Activated CD4-positive, alpha-beta T cell treated with anti-CD3 and anti-CD28 coated beads, Interleukin-2, amount 10 ng/mL, durations not matched to agents 24 days and 14 days (primary cell): ENCODE results near the gene PARP11. TPM values are rescaled to one million over a fixed set of nuclear protein-coding genes. Genes with fewer than 3 reads are reported as not detected.
A peak's percentile ranks its signal among the peaks of the same experiment; 100 is the strongest.

Source experiments
- DNase-seq: peaks from one replicate; pipeline ENCODE4 v3.0.0; 2022
- H3K27ac Mint-ChIP-seq: one replicate; pipeline ENCODE4 v1.8.0; 2022; ENCODE audit warnings: mild to moderate bottlenecking, mixed read lengths
- H3K27me3 Mint-ChIP-seq: one replicate; pipeline ENCODE4 v1.8.0; 2022; ENCODE audit warnings: mixed read lengths
- H3K36me3 Mint-ChIP-seq: one replicate; pipeline ENCODE4 v1.8.0; 2022; ENCODE audit warnings: low read depth, mild to moderate bottlenecking, mixed read lengths
- H3K4me1 Mint-ChIP-seq: one replicate; pipeline ENCODE4 v1.8.0; 2021; ENCODE audit warnings: mixed read lengths
- H3K4me3 Mint-ChIP-seq: one replicate; pipeline ENCODE4 v1.8.0; 2022; ENCODE audit warnings: mild to moderate bottlenecking, moderate library complexity, mixed read lengths
- H3K9me3 Mint-ChIP-seq: one replicate; pipeline ENCODE4 v1.8.0; 2021; ENCODE audit warnings: mixed read lengths
- intact Hi-C: fragments of 100-400 bp; cut with micrococcal nuclease; formaldehyde crosslinking; loops from one replicate; pipeline ENCODE4 v1.15.1; 2023
- total RNA-seq: library from RNA; stranded (reverse); gene quantifications from 2 replicates; pipeline ENCODE4 v1.2.3, GENCODE V29; 2022

The PARP11 gene
- total RNA-seq, 1 donor from 2014 or later, result 11.4 TPM

DNA sequence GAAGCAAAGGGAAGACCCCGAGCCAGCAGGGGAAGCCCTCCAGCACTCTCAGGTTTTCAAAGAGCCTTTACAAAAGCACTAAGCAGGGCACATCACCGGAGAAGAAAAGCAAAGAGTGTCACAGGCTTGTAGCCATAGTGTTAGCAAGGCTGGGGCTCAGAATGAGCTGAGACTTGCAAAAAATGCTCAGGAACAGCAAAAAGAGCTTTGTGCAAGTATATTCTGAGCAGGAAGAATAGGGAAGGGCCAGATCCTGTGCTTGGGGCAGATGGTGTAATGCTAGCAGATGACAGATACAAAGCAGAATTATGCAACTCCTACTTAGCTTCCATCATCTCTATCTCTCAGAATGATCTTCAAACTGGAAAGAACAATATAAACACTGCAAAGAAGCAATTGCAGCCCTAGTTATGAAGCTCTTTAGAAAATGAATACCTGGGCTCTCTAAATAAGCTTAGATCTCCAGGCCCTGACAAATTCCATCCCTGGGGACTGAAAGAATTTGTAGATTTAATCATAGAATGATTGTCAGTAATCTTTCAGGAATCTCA lies 23.7 kb upstream of the PARP11 start:
- H3K4me1 Mint-ChIP-seq, result peaks cover 24% of the 10 kb centered on the region
- DNase-seq, result peak; percentile 64
- no peaks in the 10 kb centered on the region for H3K27me3 Mint-ChIP-seq
- peak overlapping the region; percentile 68 for H3K4me3 Mint-ChIP-seq
- no peaks in the 10 kb centered on the region for H3K36me3 Mint-ChIP-seq
- peaks cover 9% of the 10 kb centered on the region for H3K9me3 Mint-ChIP-seq
- intact Hi-C loops, result loop anchor here (2.0 to 5.0 kb wide), 2 partner anchors 24 to 75 kb away; partner anchors contain the start of gene PARP11
- peak overlapping the region; percentile 90 for H3K27ac Mint-ChIP-seq

DNA sequence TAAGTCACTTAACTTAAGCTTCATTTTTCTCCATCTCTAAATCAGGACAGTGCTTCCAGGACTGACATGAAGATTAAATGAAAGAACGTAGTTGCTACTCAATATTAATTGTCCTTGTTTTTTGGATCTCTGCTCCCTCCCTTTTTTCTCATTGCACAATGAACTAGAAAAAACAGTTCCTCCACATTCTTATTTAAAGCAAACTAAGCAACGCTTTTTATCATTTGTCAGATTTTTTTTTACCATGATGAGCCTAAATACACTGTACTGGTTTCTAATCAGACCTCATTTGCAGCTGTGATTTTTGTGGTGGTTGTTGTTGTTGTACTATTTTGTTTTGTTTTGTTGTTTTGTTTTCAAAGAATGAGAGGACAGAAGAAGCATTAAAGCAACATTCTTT lies 23.2 kb upstream of the PARP11 start:
- peaks cover 24% of the 10 kb centered on the region for H3K4me1 Mint-ChIP-seq
- H3K36me3 Mint-ChIP-seq, result no peaks in the 10 kb centered on the region
- H3K27ac Mint-ChIP-seq, result no peak overlapping the region
- no peak overlapping the region for H3K4me3 Mint-ChIP-seq
- H3K27me3 Mint-ChIP-seq, result no peaks in the 10 kb centered on the region
- H3K9me3 Mint-ChIP-seq, result peaks cover 9% of the 10 kb centered on the region
- intact Hi-C loops, result loop anchor here (2.0 to 5.0 kb wide), 2 partner anchors 24 to 76 kb away; partner anchors contain the start of gene PARP11
- DNase-seq, result no peak

DNA sequence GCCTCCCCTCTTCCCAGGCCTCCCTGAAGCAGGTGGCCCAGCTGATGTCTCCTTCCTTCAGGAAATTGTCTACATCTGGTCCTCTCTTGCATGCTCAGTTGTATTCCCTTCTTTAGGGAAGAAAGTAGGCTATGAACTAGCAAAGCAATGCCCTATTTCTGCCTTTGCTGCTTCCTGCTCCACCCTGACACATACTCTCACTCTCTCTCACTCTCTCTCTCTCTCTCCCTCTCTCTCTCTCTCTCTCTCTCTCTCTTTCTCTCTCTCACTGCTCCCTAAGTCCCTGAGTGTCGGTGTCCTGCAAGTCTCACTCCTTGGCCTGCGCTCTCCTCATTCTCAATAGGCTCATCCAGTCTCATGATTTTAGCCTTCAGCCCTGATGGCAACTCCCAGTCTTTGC lies 19.4 kb upstream of the PARP11 start:
- Mint-ChIP-seq H3K4me3 (no peak overlapping the region), H3K36me3 (no peaks in the 10 kb centered on the region)

DNA sequence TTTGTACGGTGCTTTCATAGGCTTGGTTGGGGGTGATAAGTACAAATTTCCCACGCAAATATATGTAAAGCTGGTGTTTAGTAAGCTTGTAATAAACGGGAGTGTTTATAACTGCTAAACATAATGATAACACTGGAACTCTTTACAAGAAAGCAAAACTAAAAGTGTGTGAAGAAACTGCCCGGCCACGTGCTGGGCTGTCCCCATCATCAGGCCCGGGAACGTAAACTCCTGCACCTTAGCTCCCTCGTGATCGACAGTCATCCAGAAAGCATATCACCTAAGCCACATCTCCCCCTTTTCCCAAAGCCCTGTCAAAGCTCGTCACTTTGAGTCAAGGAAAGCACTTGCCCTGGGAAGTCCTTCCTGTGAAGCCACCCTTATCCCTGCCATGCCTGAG lies 18.0 kb upstream of the PARP11 start:
- Mint-ChIP-seq H3K36me3 (no peaks in the 10 kb centered on the region), H3K27me3 (peaks cover 3% of the 10 kb centered on the region), H3K4me3 (no peak overlapping the region), H3K27ac (no peak overlapping the region), H3K4me1 (peaks cover 7% of the 10 kb centered on the region), H3K9me3 (no peaks in the 10 kb centered on the region)
- no peak for DNase-seq
- intact Hi-C loops, result no loop called here

More for the DNA sequence above, 19.4 kb upstream of the PARP11 start:
- H3K27ac Mint-ChIP-seq, result no peak overlapping the region
- DNase-seq, result no peak
- peaks cover 3% of the 10 kb centered on the region for H3K27me3 Mint-ChIP-seq
- H3K9me3 Mint-ChIP-seq, result peaks cover 3% of the 10 kb centered on the region
- H3K4me1 Mint-ChIP-seq, result peaks cover 20% of the 10 kb centered on the region
- intact Hi-C loops, result no loop called here

DNA sequence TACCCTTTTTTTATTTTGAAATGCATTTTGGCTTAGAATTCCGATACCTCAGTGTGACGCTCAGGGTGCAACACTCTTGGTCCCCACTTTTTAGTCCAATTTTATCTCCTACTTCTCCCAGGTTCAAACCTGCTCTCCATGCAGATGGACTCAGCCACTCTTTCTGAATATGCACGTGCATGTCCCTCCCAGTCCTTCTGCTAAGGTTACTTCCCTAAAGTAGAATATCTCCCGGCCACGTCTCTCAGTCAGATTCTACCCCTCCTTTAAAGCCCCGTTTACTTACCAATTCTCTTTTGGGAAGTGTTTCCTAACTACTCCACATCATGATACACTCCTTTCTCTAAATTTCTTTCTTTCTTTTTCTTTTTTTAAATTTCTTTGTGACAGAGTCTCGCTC lies 15.5 kb upstream of the PARP11 start:
- H3K36me3 Mint-ChIP-seq, result no peaks in the 10 kb centered on the region
- H3K27ac Mint-ChIP-seq, result no peak overlapping the region
- H3K27me3 Mint-ChIP-seq, result peaks cover 5% of the 10 kb centered on the region
- intact Hi-C loops, result loop anchor here (5.0 kb wide), 2 partner anchors 149 to 639 kb away; no protein-coding TSS in a partner anchor
- H3K4me1 Mint-ChIP-seq, result peaks cover 13% of the 10 kb centered on the region
- no peak overlapping the region for H3K4me3 Mint-ChIP-seq
- no peak for DNase-seq
- no peaks in the 10 kb centered on the region for H3K9me3 Mint-ChIP-seq

- Mint-ChIP-seq H3K4me3 (peak overlapping the region; percentile 34), H3K27ac (no peak overlapping the region), H3K27me3 (peaks cover 11% of the 10 kb centered on the region), H3K4me1 (peaks cover 12% of the 10 kb centered on the region), H3K36me3 (no peaks in the 10 kb centered on the region), H3K9me3 (no peaks in the 10 kb centered on the region)
- intact Hi-C loops, result loop anchor here (1.0 to 5.0 kb wide), 6 partner anchors 77 to 642 kb away; no protein-coding TSS in a partner anchor
- peak; percentile 86 for DNase-seq
These were observed 12.3 kb upstream of the PARP11 start for GRCh38 chr12:3885277-3886094.

GRCh38 chr12:3884671-3885070 lies 11.5 kb upstream of the PARP11 start:
- intact Hi-C loops, result loop anchor here (1.0 to 5.0 kb wide), 6 partner anchors 78 to 643 kb away; no protein-coding TSS in a partner anchor
- peaks cover 16% of the 10 kb centered on the region for H3K4me1 Mint-ChIP-seq
- no peak overlapping the region for H3K4me3 Mint-ChIP-seq
- H3K27me3 Mint-ChIP-seq, result peaks cover 11% of the 10 kb centered on the region
- DNase-seq, result peak; percentile 51
- H3K27ac Mint-ChIP-seq, result no peak overlapping the region
- H3K9me3 Mint-ChIP-seq, result no peaks in the 10 kb centered on the region
- H3K36me3 Mint-ChIP-seq, result no peaks in the 10 kb centered on the region

GRCh38 chr12:3882896-3883564 lies 9.8 kb upstream of the PARP11 start:
- Mint-ChIP-seq H3K4me3 (no peak overlapping the region), H3K36me3 (no peaks in the 10 kb centered on the region), H3K4me1 (peaks cover 25% of the 10 kb centered on the region), H3K27me3 (peaks cover 8% of the 10 kb centered on the region), H3K9me3 (no peaks in the 10 kb centered on the region), H3K27ac (no peak overlapping the region)
- intact Hi-C loops, result no loop called here
- DNase-seq, result peak; percentile 74

- H3K36me3 Mint-ChIP-seq, result no peaks in the 10 kb centered on the region
- H3K9me3 Mint-ChIP-seq, result peaks cover 6% of the 10 kb centered on the region
- no peak overlapping the region for H3K4me3 Mint-ChIP-seq
- no peak for DNase-seq
- peaks cover 25% of the 10 kb centered on the region for H3K4me1 Mint-ChIP-seq
- no peak overlapping the region for H3K27ac Mint-ChIP-seq
- intact Hi-C loops, result no loop called here
- H3K27me3 Mint-ChIP-seq, result peaks cover 8% of the 10 kb centered on the region
These were observed 9.2 kb upstream of the PARP11 start for GRCh38 chr12:3882406-3882805.

- Mint-ChIP-seq H3K4me1 (peaks cover 25% of the 10 kb centered on the region), H3K9me3 (peaks cover 7% of the 10 kb centered on the region), H3K36me3 (no peaks in the 10 kb centered on the region), H3K4me3 (no peak overlapping the region), H3K27me3 (peaks cover 8% of the 10 kb centered on the region), H3K27ac (no peak overlapping the region)
- DNase-seq, result peak; percentile 40
- intact Hi-C loops, result no loop called here
These were observed 8.2 kb upstream of the PARP11 start for GRCh38 chr12:3881281-3881950.

DNA sequence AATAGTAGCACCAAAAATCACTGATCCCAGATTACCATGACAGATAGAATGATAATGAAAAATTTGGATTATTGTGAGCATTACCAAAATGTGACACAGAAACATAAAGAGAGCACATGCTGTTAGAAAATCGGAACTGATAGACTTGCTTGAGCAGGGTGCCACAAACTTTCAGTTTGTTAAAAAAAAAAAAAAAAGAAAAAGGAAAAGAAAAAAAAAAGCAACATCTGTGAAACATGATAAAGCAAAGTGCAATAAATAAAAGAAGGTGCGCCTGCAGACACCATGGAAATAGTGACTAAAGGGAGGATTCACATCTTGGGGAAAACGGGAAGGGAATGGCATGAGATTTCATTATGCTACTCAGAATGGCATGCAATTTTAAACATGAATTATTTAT lies 6.6 kb upstream of the PARP11 start:
- peaks cover 7% of the 10 kb centered on the region for H3K9me3 Mint-ChIP-seq
- H3K4me3 Mint-ChIP-seq, result peak overlapping the region; percentile 16
- H3K4me1 Mint-ChIP-seq, result peaks cover 18% of the 10 kb centered on the region
- peak; percentile 29 for DNase-seq
- intact Hi-C loops, result loop anchor here (10.0 kb wide), 1 partner anchor 945 kb away; no protein-coding TSS in a partner anchor
- H3K36me3 Mint-ChIP-seq, result no peaks in the 10 kb centered on the region
- H3K27me3 Mint-ChIP-seq, result peaks cover 6% of the 10 kb centered on the region
- peak overlapping the region; percentile 60 for H3K27ac Mint-ChIP-seq

DNA sequence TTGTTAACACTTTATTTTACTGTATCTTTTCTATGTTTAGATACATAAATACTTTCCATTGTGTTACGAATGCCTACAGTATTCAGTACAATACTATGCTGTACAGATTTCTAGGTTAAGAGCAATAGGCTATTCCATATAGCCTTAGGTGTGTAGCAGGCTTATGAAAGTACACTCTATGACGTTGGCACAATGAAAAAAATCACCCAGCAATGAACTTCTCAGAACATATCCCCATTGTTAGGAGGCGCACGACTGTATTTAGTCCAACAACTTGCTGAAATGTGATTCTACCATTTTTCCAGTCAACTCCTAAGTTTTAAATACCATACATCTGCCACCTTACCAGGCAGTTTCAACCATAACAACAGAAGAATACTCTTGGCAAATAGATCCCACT lies 1.8 kb downstream of the PARP11 start:
- Mint-ChIP-seq H3K36me3 (peaks cover 22% of the 10 kb centered on the region), H3K4me3 (peak overlapping the region; percentile 92), H3K4me1 (peaks cover 48% of the 10 kb centered on the region), H3K9me3 (peaks cover 15% of the 10 kb centered on the region), H3K27ac (peak overlapping the region; percentile 90), H3K27me3 (no peaks in the 10 kb centered on the region)
- intact Hi-C loops, result loop anchor here (2.0 to 10.0 kb wide), 7 partner anchors 101 to 953 kb away; partner anchors contain the start of genes CRACR2A and RAD51AP1
- DNase-seq, result peak; percentile 71

DNA sequence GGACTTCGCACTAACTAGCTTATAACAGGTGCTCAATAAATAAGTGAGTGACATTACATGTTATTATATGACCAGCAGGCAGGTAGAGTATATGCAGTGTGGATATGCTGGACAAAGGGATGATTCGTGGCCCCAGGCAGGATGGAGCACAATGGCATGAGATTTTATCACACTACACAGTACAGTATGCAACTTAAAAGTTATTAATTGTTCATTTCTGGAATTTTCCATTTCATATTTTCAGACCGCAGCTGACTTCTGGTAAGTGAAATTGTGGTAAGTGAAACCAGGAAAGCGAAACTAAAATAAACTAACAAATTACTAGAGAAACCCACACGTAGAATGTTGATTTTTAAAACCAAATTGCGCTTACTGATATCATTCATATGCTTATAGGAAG lies 3.3 kb downstream of the PARP11 start:
- H3K27me3 Mint-ChIP-seq, result no peaks in the 10 kb centered on the region
- peaks cover 36% of the 10 kb centered on the region for H3K36me3 Mint-ChIP-seq
- H3K4me1 Mint-ChIP-seq, result peaks cover 52% of the 10 kb centered on the region
- peak overlapping the region; percentile 78 for H3K27ac Mint-ChIP-seq
- peaks cover 25% of the 10 kb centered on the region for H3K9me3 Mint-ChIP-seq
- intact Hi-C loops, result loop anchor here (2.0 to 10.0 kb wide), 7 partner anchors 102 to 955 kb away; partner anchors contain the start of genes CRACR2A and RAD51AP1
- DNase-seq, result peak; percentile 84
- peak overlapping the region; percentile 92 for H3K4me3 Mint-ChIP-seq
